Vagina (tissue), 2 donors: ENCODE measurements around the gene PYGL. TPM values are rescaled to one million over a fixed set of nuclear protein-coding genes. Genes with fewer than 3 reads are reported as not detected.

Experiments
- DNase-seq, 2 donors: peaks; one replicate each; pipeline ENCODE4 v3.0.0-alpha.2; 2017; ENCODE audit errors: extremely low spot score in 2 of 2
- H3K27ac ChIP-seq: fragments of 200-600 bp; sonication (generic); one replicate; pipeline ENCODE4 v1.5.1; 2019
- H3K27me3 ChIP-seq: fragments of 200-600 bp; sonication (generic); one replicate; pipeline ENCODE4 v1.5.1; 2019
- H3K36me3 ChIP-seq, 2 donors: fragments of 200-600 bp; sonication (generic); one replicate each; pipeline ENCODE4 v1.5.1; 2017 to 2019
- H3K4me1 ChIP-seq: fragments of 200-600 bp; sonication (generic); one replicate; pipeline ENCODE4 v1.5.1; 2019
- H3K4me3 ChIP-seq, 2 donors: fragments of 200-600 bp; sonication (generic); 1 replicate in 1 of 2; 2 replicates in 1 of 2; pipeline ENCODE4 v1.5.1; 2016 to 2019
- H3K9me3 ChIP-seq: fragments of 200-600 bp; sonication (generic); one replicate; pipeline ENCODE4 v1.5.1; 2019
- POLR2A ChIP-seq, 2 donors: fragments of 450-650 bp; IDR thresholded peaks; one replicate each; pipeline ENCODE4 v1.6.1; 2017; ENCODE audit warnings: antibody characterized with exemption in 2 of 2, mild to moderate bottlenecking in 2 of 2, moderate library complexity in 2 of 2
- POLR2AphosphoS5 ChIP-seq, 2 donors: sonication (generic); formaldehyde crosslinking; IDR thresholded peaks; one replicate each; pipeline ENCODE4 v1.9.0; 2017; ENCODE audit warnings: antibody characterized with exemption in 2 of 2, mild to moderate bottlenecking in 2 of 2, low read depth in 1 of 2; ENCODE audit not compliant: insufficient read depth in 1 of 2
- intact Hi-C: fragments of 100-400 bp; cut with DNase I; formaldehyde crosslinking; loops from one replicate; pipeline ENCODE4 v1.15.1; 2023
- total RNA-seq: library from RNA; depleted of rRNA; stranded (reverse); fragments of >200 nt; gene quantifications from one replicate; pipeline ENCODE4 v1.2.3, GENCODE V29; 2016
- TF ChIP-seq, protein P1 (sequence below), 3 experiments: fragments of 450-650 bp in 2 of 3; fragments of 200-600 bp in 1 of 3; sonication (generic) in 1 of 3; IDR thresholded peaks; one replicate each; pipeline ENCODE4 v1.5.1; 2017 to 2019; ENCODE audit warnings: antibody characterized with exemption in 3 of 3, mild to moderate bottlenecking in 2 of 3, moderate library complexity in 2 of 3

Gene PYGL
- total RNA-seq: 84.0 TPM

DNA sequence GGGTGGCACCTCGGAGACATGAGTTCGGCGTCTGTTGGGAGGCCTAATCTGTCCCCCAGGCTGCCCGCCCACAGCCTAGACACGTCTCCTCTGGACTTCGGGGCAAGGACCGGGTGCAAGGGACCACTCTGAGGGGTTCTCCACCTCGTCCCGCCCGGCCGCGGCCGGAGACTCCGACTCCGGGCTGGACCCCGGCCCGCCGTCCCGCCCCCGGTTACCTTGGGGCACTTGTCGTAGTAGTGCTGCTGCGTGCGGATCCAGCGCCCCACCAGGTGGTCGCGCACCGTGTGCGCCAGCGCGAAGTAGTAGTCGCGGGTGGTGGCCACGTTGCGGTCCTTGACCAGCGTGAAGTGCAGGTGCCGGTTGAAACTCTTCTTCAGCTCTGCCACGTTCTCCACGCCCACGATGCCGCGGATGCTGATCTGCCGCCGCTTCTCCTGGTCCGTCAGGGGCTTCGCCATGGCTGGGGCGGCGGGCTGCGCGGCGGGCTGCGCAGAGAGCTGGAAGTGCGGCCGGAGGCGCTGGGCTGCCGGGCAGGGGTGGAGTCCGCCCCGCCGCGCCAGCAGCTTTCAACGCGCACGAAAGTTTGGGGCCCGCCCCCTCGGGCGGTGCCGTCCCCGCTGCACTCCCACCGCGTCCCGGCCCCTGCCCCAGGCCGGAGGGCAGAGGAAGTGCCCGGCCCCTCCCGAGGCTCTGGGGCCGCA, at the start of gene PYGL:
Gene PYGL, minus strand, starts transcription at position 541 of the 704 bp plus-strand sequence. Its CDS starts 80 bp downstream, at position 461.
- DNase-seq: no peak
- TF ChIP-seq, protein P1, sequence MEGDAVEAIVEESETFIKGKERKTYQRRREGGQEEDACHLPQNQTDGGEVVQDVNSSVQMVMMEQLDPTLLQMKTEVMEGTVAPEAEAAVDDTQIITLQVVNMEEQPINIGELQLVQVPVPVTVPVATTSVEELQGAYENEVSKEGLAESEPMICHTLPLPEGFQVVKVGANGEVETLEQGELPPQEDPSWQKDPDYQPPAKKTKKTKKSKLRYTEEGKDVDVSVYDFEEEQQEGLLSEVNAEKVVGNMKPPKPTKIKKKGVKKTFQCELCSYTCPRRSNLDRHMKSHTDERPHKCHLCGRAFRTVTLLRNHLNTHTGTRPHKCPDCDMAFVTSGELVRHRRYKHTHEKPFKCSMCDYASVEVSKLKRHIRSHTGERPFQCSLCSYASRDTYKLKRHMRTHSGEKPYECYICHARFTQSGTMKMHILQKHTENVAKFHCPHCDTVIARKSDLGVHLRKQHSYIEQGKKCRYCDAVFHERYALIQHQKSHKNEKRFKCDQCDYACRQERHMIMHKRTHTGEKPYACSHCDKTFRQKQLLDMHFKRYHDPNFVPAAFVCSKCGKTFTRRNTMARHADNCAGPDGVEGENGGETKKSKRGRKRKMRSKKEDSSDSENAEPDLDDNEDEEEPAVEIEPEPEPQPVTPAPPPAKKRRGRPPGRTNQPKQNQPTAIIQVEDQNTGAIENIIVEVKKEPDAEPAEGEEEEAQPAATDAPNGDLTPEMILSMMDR (IDR thresholded peaks at IDR 0.05): no peak
- TF ChIP-seq POLR2AphosphoS5 (IDR thresholded peaks at IDR 0.05; ENCODE audit: insufficient read depth in 1 of 2, low read depth in 1 of 2) (peak in 1 of 2 donors; percentile 57), POLR2A (IDR thresholded peaks at IDR 0.05) (peak in 1 of 2 donors; percentile 50)
- H3K4me3 ChIP-seq: peak within 1 kb of the TSS; percentile 79 to 92
- peaks cover 14% of the 10 kb centered on the region for H3K4me1 ChIP-seq
- intact Hi-C loops: loop anchor here (10.0 kb wide), 1 partner anchor 291 kb away; no protein-coding TSS in a partner anchor
- no peaks in the 10 kb centered on the region for H3K27me3 ChIP-seq
- peak within 1 kb of the TSS; percentile 90 for H3K27ac ChIP-seq
- H3K36me3 ChIP-seq: no peaks in the 10 kb centered on the region
- no peaks in the 10 kb centered on the region for H3K9me3 ChIP-seq

DNA sequence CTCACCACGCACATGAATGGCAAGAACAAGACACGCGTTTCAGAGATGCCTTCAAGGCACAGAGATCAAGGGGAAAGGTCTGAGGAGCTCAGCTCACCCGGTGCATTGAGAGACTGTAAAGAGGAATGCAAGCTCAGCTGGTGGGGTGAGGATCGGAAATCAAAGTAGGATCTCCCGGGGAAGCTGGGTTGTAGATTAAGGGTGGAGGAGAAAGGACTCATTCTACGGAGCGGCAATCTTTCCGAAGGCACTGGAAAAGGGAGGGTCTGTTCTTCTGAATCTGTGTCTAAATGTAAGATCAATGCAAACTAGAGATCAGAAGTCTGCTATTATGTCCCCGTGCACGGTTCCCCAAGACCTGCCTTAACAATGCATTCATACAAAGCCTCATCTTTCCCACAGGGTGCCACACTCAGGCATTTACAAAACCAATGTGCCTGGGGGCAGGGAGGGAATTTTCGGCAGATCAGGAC, 41.6 kb upstream of the PYGL start:
- TF ChIP-seq POLR2A (IDR thresholded peaks at IDR 0.05): no peak
- TF ChIP-seq, protein P1 (IDR thresholded peaks at IDR 0.05): no peak
- Histone ChIP-seq H3K9me3 (no peaks in the 10 kb centered on the region), H3K4me3 (no peak overlapping the region), H3K36me3 (no peaks in the 10 kb centered on the region), H3K27ac (no peak overlapping the region), H3K27me3 (no peaks in the 10 kb centered on the region), H3K4me1 (no peaks in the 10 kb centered on the region)
- intact Hi-C loops: no loop called here
- no peak for DNase-seq

DNA sequence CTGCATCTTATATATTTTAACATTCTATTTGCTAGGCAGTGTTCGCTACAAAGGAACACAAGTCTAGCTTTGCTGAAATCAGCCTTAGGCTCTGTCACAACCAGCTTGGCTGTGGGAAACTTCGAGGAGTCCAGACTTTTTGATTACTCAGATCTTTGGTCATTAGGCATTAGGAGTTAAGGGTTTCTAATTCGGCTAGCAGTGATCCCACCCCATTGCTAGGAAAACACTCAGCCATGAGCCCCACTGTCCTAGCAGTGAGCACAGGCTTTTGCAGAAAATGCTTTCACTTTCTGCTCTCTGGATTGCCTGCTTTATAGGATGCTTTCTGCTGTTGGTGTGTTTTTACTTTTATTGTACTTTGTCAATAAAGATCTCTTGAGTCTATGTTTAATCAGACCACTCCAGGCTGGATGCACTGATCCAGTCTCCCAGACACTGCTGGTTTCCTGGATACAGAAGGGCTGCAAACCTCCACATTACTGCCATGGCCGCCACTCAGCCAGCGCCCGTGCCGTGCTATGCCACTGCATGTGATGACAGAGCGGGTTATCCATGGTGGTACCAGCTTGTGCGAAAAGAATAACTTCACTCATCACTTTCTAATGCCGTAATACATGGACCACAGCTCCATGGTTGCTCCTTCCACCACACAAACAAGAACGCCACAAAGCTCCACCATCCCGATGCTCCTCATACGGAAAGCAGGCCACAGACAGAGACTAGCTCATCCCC, 41.0 kb upstream of the PYGL start:
- Histone ChIP-seq H3K4me3 (no peak overlapping the region), H3K36me3 (no peaks in the 10 kb centered on the region), H3K4me1 (no peaks in the 10 kb centered on the region), H3K27ac (no peak overlapping the region), H3K9me3 (no peaks in the 10 kb centered on the region), H3K27me3 (no peaks in the 10 kb centered on the region)
- TF ChIP-seq POLR2AphosphoS5 (IDR thresholded peaks at IDR 0.05; ENCODE audit: insufficient read depth in 1 of 2, low read depth in 1 of 2) (no peak), POLR2A (IDR thresholded peaks at IDR 0.05) (no peak)
- TF ChIP-seq, protein P1 (IDR thresholded peaks at IDR 0.05): no peak
- intact Hi-C loops: no loop called here
- no peak for DNase-seq

DNA sequence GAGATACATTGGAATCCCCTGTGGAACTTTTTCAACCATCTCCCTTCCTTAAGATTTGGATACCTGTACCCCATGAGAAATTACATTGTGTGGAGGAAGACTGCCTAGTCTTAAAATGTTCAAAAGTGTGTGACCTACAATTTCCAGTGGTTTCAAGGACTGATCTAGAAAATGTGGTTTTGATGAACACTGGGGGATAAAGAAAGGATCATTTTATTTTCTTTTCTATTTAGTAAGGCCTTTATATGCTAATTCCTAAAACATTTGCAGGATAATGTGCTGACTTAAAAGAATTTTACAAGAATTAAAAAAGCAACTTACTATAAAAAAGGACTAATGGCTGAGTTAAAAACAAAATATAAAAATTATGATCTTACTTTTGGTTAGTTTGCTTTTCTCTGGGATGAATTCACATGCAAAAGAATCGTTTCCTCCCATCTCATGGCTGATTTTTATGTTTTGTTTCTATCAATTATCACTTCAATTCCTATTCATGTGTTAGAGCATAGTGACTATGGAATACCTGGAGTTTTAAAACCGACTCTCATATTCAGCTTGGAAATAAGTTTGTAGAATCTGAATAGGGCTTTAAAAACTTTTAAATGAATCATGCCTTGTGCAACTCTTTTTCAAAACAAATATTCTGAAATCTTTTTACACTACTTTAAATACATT, 39.9 kb upstream of the PYGL start:
- H3K27me3 ChIP-seq: no peaks in the 10 kb centered on the region
- H3K9me3 ChIP-seq: no peaks in the 10 kb centered on the region
- no peaks in the 10 kb centered on the region for H3K4me1 ChIP-seq
- no peak for DNase-seq
- intact Hi-C loops: no loop called here
- TF ChIP-seq, protein P1 (IDR thresholded peaks at IDR 0.05): no peak
- TF ChIP-seq POLR2AphosphoS5 (IDR thresholded peaks at IDR 0.05; ENCODE audit: insufficient read depth in 1 of 2, low read depth in 1 of 2) (no peak), POLR2A (IDR thresholded peaks at IDR 0.05) (no peak)
- H3K36me3 ChIP-seq: no peaks in the 10 kb centered on the region
- no peak overlapping the region for H3K27ac ChIP-seq
- no peak overlapping the region for H3K4me3 ChIP-seq
